HEK293 (cell line): ENCODE data around the gene NPC1.
A peak's percentile ranks its signal among the peaks of the same experiment; 100 is the strongest.

Experiments used
- CTCF ChIA-PET: fragments of 350-600 bp; formaldehyde crosslinking; extraction: SDS; loops from one replicate; lab custom pipeline; 2021; ENCODE audit warnings: antibody characterized with exemption; lab: Yijun Ruan, JAX
- POLR2A ChIA-PET: fragments of 300-600 bp; formaldehyde crosslinking; extraction: SDS; loops from one replicate; lab custom pipeline; 2020; ENCODE audit warnings: antibody characterized with exemption, inconsistent platforms; lab: Yijun Ruan, JAX
- H3K27ac ChIP-seq: fragments of 200-500 bp; sonication (Bioruptor generic); 2 replicates; pipeline ENCODE4 v1.5.1; 2014; ENCODE audit warnings: low read depth, low read length, control low read depth, inconsistent platforms; ENCODE audit errors: extremely low read depth
- H3K36me3 ChIP-seq, 2 experiments: fragments of 200-500 bp in 1 of 2; sonication (Bioruptor generic) in 1 of 2; 1 replicate in 1 of 2; 2 replicates in 1 of 2; pipeline ENCODE4 v1.5.1; 2014 to 2017; ENCODE audit warnings: inconsistent platforms in 2 of 2, low read length in 2 of 2; ENCODE audit not compliant: control insufficient read depth in 2 of 2, insufficient read depth in 1 of 2
- H3K4me1 ChIP-seq: fragments of 200-500 bp; sonication (Bioruptor generic); 2 replicates; pipeline ENCODE4 v1.5.1; 2014; ENCODE audit warnings: mild to moderate bottlenecking, low read length, inconsistent platforms; ENCODE audit not compliant: control insufficient read depth, insufficient read depth
- H3K4me3 ChIP-seq: 2 replicates; pipeline ENCODE4 v1.5.1; 2011; ENCODE audit warnings: low read depth, mild to moderate bottlenecking, control low read depth, low read length, moderate library complexity
- H3K9me3 ChIP-seq: fragments of 200-500 bp; sonication (Bioruptor generic); 2 replicates; pipeline ENCODE4 v1.5.1; 2014; ENCODE audit warnings: low read depth, low read length, inconsistent platforms; ENCODE audit not compliant: control insufficient read depth, insufficient read depth
- HOXD13 ChIP-seq: sonication (generic); formaldehyde crosslinking; IDR thresholded peaks from 2 replicates; pipeline ENCODE4 v1.8.0; 2022; ENCODE audit warnings: missing genetic modification reagents, borderline replicate concordance
- KLF16 ChIP-seq: fragments of 450-650 bp; formaldehyde crosslinking; IDR thresholded peaks from 2 replicates; pipeline ENCODE4 v1.5.1; 2017; ENCODE audit warnings: missing biosample characterization, missing genetic modification characterization
- OSR2 ChIP-seq: fragments of 450-650 bp; formaldehyde crosslinking; IDR thresholded peaks from 2 replicates; pipeline ENCODE4 v1.5.1; 2016; ENCODE audit warnings: missing biosample characterization, missing genetic modification characterization
- SETDB1 ChIP-seq: IDR thresholded peaks from one replicate; pipeline ENCODE4 v1.6.1; 2017; ENCODE audit warnings: mild to moderate bottlenecking, low read length, moderate library complexity, mixed read lengths; ENCODE audit not compliant: insufficient read length
- TRIM28 ChIP-seq: IDR thresholded peaks from 2 replicates; pipeline ENCODE4 v1.6.1; 2011; ENCODE audit warnings: low read length, control low read depth, borderline replicate concordance
- ZIC2 ChIP-seq: fragments of 450-650 bp; formaldehyde crosslinking; IDR thresholded peaks from 2 replicates; pipeline ENCODE4 v1.5.1; 2016; ENCODE audit warnings: missing biosample characterization, missing genetic modification characterization
- ZNF140 ChIP-seq: fragments of 450-650 bp; formaldehyde crosslinking; IDR thresholded peaks from 2 replicates; pipeline ENCODE4 v1.5.1; 2016; ENCODE audit warnings: missing biosample characterization, missing genetic modification characterization
- ZNF239 ChIP-seq: fragments of 450-650 bp; formaldehyde crosslinking; IDR thresholded peaks from 2 replicates; pipeline ENCODE4 v1.5.1; 2016; ENCODE audit warnings: missing biosample characterization, missing genetic modification characterization
- ZNF335 ChIP-seq: fragments of 450-650 bp; formaldehyde crosslinking; conservative IDR thresholded peaks from 2 replicates; pipeline ENCODE4 v1.5.1; 2016; ENCODE audit warnings: missing biosample characterization, missing genetic modification characterization
- ZNF561 ChIP-seq: fragments of 450-650 bp; IDR thresholded peaks from 2 replicates; pipeline ENCODE4 v1.5.1; 2018; ENCODE audit warnings: missing biosample characterization, missing genetic modification characterization, borderline replicate concordance
- ZNF639 ChIP-seq: fragments of 450-650 bp; formaldehyde crosslinking; IDR thresholded peaks from 2 replicates; pipeline ENCODE4 v1.5.1; 2016; ENCODE audit warnings: missing biosample characterization, missing genetic modification characterization
- ZNF664 ChIP-seq: fragments of 450-650 bp; formaldehyde crosslinking; IDR thresholded peaks from 2 replicates; pipeline ENCODE4 v1.5.1; 2016; ENCODE audit warnings: missing biosample characterization, missing genetic modification characterization
- TF ChIP-seq, protein P1 (sequence below): fragments of 450-650 bp; formaldehyde crosslinking; IDR thresholded peaks from 2 replicates; pipeline ENCODE4 v1.5.1; 2017; ENCODE audit warnings: missing biosample characterization, missing genetic modification characterization
- TF ChIP-seq, protein P2 (sequence below): fragments of 450-650 bp; formaldehyde crosslinking; IDR thresholded peaks from 2 replicates; pipeline ENCODE4 v1.5.1; 2016; ENCODE audit warnings: missing biosample characterization, missing genetic modification characterization

The NPC1 gene

GRCh38 chr18:23487738-23488570 lies 98.4 kb downstream of the NPC1 start (continued):
- 0 out of 2 replicates have a peak, but pooled peaks have one; percentile 46 for TF ChIP-seq TRIM28
- TF ChIP-seq SETDB1, result peak; percentile 21
- peak; percentile 53 for TF ChIP-seq ZNF335 (tag by site-specific recombination)
- peak; percentile 75 for TF ChIP-seq OSR2 (tag by site-specific recombination)
- TF ChIP-seq ZNF664 (tag by site-specific recombination), result 0 out of 2 replicates have a peak, but pooled peaks have one; percentile 36
- TF ChIP-seq, protein P1, sequence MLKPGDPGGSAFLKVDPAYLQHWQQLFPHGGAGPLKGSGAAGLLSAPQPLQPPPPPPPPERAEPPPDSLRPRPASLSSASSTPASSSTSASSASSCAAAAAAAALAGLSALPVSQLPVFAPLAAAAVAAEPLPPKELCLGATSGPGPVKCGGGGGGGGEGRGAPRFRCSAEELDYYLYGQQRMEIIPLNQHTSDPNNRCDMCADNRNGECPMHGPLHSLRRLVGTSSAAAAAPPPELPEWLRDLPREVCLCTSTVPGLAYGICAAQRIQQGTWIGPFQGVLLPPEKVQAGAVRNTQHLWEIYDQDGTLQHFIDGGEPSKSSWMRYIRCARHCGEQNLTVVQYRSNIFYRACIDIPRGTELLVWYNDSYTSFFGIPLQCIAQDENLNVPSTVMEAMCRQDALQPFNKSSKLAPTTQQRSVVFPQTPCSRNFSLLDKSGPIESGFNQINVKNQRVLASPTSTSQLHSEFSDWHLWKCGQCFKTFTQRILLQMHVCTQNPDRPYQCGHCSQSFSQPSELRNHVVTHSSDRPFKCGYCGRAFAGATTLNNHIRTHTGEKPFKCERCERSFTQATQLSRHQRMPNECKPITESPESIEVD, result peak; percentile 96
- TF ChIP-seq, protein P2, sequence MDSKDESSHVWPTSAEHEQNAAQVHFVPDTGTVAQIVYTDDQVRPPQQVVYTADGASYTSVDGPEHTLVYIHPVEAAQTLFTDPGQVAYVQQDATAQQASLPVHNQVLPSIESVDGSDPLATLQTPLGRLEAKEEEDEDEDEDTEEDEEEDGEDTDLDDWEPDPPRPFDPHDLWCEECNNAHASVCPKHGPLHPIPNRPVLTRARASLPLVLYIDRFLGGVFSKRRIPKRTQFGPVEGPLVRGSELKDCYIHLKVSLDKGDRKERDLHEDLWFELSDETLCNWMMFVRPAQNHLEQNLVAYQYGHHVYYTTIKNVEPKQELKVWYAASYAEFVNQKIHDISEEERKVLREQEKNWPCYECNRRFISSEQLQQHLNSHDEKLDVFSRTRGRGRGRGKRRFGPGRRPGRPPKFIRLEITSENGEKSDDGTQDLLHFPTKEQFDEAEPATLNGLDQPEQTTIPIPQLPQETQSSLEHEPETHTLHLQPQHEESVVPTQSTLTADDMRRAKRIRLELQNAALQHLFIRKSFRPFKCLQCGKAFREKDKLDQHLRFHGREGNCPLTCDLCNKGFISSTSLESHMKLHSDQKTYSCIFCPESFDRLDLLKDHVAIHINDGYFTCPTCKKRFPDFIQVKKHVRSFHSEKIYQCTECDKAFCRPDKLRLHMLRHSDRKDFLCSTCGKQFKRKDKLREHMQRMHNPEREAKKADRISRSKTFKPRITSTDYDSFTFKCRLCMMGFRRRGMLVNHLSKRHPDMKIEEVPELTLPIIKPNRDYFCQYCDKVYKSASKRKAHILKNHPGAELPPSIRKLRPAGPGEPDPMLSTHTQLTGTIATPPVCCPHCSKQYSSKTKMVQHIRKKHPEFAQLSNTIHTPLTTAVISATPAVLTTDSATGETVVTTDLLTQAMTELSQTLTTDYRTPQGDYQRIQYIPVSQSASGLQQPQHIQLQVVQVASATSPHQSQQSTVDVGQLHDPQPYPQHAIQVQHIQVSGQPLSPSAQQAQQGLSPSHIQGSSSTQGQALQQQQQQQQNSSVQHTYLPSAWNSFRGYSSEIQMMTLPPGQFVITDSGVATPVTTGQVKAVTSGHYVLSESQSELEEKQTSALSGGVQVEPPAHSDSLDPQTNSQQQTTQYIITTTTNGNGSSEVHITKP (tag by site-specific recombination), result 0 out of 2 replicates have a peak, but pooled peaks have one; percentile 32
- TF ChIP-seq ZNF140 (tag by site-specific recombination), result no peak
- TF ChIP-seq, all 188 proteins: peak for 18

DNA sequence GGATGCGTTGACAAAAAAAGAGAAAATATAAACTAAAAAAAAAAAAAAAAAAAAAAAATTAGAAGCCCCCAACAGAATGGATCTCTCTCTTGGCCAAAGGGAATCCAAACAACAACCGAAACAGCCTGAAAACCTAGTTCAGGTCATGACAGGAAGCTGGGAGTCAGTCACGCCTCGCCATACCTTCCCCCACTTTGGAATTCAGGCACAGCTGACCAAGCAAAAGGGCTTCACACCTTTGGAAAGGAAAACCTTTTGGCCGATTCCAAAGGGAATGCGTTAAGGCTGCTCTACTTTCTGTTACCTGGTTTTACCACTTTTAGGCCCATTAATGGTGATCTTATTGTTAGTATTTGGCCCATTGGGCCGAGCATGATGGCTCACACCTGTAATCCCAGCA lies 100.9 kb downstream of the NPC1 start:
- POLR2A ChIA-PET, result interaction anchor here (0.5 to 1.5 kb wide), 2 partner anchors 21 to 33 kb away, joined by 5 read pairs; partner anchors contain the start of gene RIOK3
- Histone ChIP-seq H3K36me3 (peaks cover 11 to 28% of the 10 kb centered on the region in 2 experiments), H3K4me1 (no peaks in the 10 kb centered on the region; the same call in 1 of the 2 replicates), H3K27ac (no peak overlapping the region), H3K4me3 (no peak overlapping the region), H3K9me3 (no peaks in the 10 kb centered on the region)
- CTCF ChIA-PET, result interaction anchor here (1.1 to 1.7 kb wide), 3 partner anchors 13 to 433 kb away, joined by 3 to 11 read pairs (median 5); no protein-coding TSS in a partner anchor
- no peak for TF ChIP-seq ZIC2 (tag by site-specific recombination)
- no peak for TF ChIP-seq KLF16 (tag by site-specific recombination)
- TF ChIP-seq ZNF639, result no peak
- no peak for TF ChIP-seq ZNF239 (tag by site-specific recombination)
- no peak for TF ChIP-seq ZNF335 (tag by site-specific recombination)
- TF ChIP-seq HOXD13 (CRISPR knock-in tag), result no peak

DNA sequence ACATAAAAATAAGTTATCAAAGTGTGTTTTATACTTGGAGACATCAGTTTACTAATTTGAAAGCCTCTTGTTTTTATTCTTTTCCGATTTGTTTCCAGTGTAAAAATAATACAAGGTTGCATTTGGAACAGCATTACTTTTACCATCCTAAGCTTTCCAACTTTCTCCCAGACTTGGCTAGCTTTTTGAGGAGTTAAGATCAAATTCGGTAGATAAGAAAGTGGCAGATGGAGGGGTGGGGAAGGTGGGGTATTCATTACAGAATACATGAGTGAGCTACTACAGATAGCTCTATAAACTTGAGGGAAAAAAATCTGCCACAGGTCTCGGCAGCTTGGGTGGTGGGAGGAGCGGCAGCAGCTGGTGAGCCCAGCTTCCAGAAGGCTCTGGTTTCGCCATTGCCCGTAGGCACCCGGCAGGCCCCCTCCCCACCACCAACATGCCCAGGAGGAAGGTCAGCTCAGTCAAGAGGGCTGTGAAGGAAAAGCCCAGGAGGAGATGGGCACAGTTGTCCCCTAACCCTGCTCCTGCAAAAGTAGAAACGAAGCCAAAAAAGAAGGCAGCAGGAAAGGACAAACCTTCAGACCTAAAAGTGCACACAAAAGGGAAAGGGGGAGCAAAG lies 101.6 kb downstream of the NPC1 start:
- H3K27ac ChIP-seq, result no peak overlapping the region
- CTCF ChIA-PET, result interaction anchor here (0.6 to 1.7 kb wide), 5 partner anchors 14 to 434 kb away, joined by 3 to 11 read pairs (median 4); no protein-coding TSS in a partner anchor
- TF ChIP-seq ZNF561 (tag by site-specific recombination) (no peak), ZNF335 (tag by site-specific recombination) (0 out of 2 replicates have a peak, but pooled peaks have one; percentile 30)
- TF ChIP-seq, all 188 proteins: peak for 1
- Histone ChIP-seq H3K9me3 (no peaks in the 10 kb centered on the region), H3K36me3 (peaks cover 16 to 36% of the 10 kb centered on the region in 2 experiments), H3K4me3 (no peak overlapping the region), H3K4me1 (no peaks in the 10 kb centered on the region; the same call in 1 of the 2 replicates)
- POLR2A ChIA-PET, result interaction anchor here (1.5 kb wide), 1 partner anchor 32 kb away, joined by 5 read pairs; the partner anchor contains the start of gene RIOK3
